Stimulated activated memory B cell treated with anti-CD40 and anti-IgM and Interleukin-4, amounts not matched to agents 10 μg/mL and 1 μg/mL and 100 μg/mL, for 72 hours (primary cell): Measurements from ENCODE around the gene KRT79.
A peak's percentile ranks its signal among the peaks of the same experiment; 100 is the strongest.

Source experiments
- ATAC-seq: fragments of 150-1000 bp; cut with Tn5 transposase; 2 replicates; pipeline ENCODE4 v1.10.0; 2021
- H3K27ac Mint-ChIP-seq: one replicate; pipeline ENCODE4 v1.8.0; 2022; ENCODE audit warnings: mild to moderate bottlenecking, mixed read lengths
- H3K27me3 Mint-ChIP-seq: one replicate; pipeline ENCODE4 v1.8.0; 2022; ENCODE audit warnings: mixed read lengths
- H3K36me3 Mint-ChIP-seq: one replicate; pipeline ENCODE4 v1.8.0; 2022; ENCODE audit warnings: mixed read lengths
- H3K4me1 Mint-ChIP-seq: one replicate; pipeline ENCODE4 v1.8.0; 2022; ENCODE audit warnings: mixed read lengths
- H3K4me3 Mint-ChIP-seq: one replicate; pipeline ENCODE4 v1.8.0; 2022; ENCODE audit warnings: mild to moderate bottlenecking, moderate library complexity, mixed read lengths
- H3K9me3 Mint-ChIP-seq: one replicate; pipeline ENCODE4 v1.8.0; 2022; ENCODE audit warnings: mixed read lengths

Gene KRT79

GRCh38 chr12:52819731-52820510, 14.2 kb downstream of the KRT79 start:
- peaks cover 59% of the 10 kb centered on the region for H3K27me3 Mint-ChIP-seq
- no peaks in the 10 kb centered on the region for H3K9me3 Mint-ChIP-seq
- no peaks in the 10 kb centered on the region for H3K4me1 Mint-ChIP-seq
- no peak for ATAC-seq
- no peaks in the 10 kb centered on the region for H3K36me3 Mint-ChIP-seq
- H3K27ac Mint-ChIP-seq, result no peak overlapping the region
- H3K4me3 Mint-ChIP-seq, result no peak overlapping the region

- Mint-ChIP-seq H3K27me3 (peaks cover 66% of the 10 kb centered on the region), H3K4me1 (no peaks in the 10 kb centered on the region), H3K9me3 (no peaks in the 10 kb centered on the region), H3K27ac (no peak overlapping the region), H3K36me3 (no peaks in the 10 kb centered on the region), H3K4me3 (no peak overlapping the region)
- ATAC-seq, result no peak
These were observed 15.2 kb downstream of the KRT79 start for GRCh38 chr12:52818887-52819420.

DNA sequence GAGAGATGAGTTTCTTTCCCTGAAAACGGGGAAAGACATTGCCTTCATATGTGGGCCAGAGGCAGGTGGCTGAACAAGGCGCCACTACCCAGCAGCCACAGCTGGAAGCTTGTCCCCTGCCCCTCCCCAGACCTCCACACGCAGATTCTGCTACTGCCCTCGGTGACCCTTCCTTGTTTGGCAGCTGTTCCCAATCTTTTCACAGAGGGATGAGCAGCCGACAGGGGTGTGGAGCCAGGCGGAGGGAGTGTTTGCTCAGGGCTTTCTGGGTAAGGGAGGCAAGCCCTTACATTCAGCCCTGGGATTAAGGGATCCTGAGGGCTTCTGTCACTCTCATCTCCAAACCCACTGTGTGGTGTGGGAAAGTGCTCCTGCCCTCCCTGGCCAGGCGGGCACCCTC, 15.7 kb downstream of the KRT79 start:
- H3K36me3 Mint-ChIP-seq, result no peaks in the 10 kb centered on the region
- no peaks in the 10 kb centered on the region for H3K9me3 Mint-ChIP-seq
- no peaks in the 10 kb centered on the region for H3K4me1 Mint-ChIP-seq
- no peak for ATAC-seq
- H3K27ac Mint-ChIP-seq, result no peak overlapping the region
- H3K27me3 Mint-ChIP-seq, result peaks cover 61% of the 10 kb centered on the region
- H3K4me3 Mint-ChIP-seq, result no peak overlapping the region

DNA sequence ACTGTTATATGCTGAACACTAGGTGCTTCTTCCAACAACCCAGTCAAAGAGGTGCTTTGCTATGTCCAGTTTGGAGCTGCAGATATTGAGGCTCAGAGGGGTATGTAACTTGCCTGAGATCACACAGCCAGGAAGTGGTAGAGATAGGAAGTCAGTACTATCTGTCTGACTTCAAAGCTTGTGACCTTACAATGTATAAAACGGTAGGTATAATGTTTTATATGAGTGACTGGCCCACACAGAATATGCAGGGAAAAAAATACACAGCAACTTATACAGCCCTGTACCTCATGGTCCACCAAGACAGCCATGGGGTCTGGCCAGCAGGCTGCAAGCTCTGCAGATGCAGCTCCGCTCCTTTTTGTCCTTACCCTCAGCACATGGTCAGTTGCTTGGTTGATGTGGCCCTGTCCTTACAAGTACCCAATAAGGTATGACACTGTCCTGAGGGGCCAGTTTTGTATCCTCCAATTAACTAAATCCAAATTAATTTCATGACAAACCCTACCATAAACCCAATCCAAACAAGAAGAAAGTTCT, 16.3 kb downstream of the KRT79 start:
- Mint-ChIP-seq H3K4me1 (no peaks in the 10 kb centered on the region), H3K36me3 (no peaks in the 10 kb centered on the region), H3K27ac (no peak overlapping the region), H3K27me3 (peaks cover 55% of the 10 kb centered on the region), H3K9me3 (no peaks in the 10 kb centered on the region), H3K4me3 (no peak overlapping the region)
- no peak for ATAC-seq

GRCh38 chr12:52817003-52817698, 17.0 kb downstream of the KRT79 start:
- no peak for ATAC-seq
- no peaks in the 10 kb centered on the region for H3K4me1 Mint-ChIP-seq
- no peaks in the 10 kb centered on the region for H3K36me3 Mint-ChIP-seq
- H3K4me3 Mint-ChIP-seq, result no peak overlapping the region
- H3K27me3 Mint-ChIP-seq, result peaks cover 52% of the 10 kb centered on the region
- H3K27ac Mint-ChIP-seq, result no peak overlapping the region
- H3K9me3 Mint-ChIP-seq, result no peaks in the 10 kb centered on the region

- H3K4me1 Mint-ChIP-seq, result no peaks in the 10 kb centered on the region
- H3K27ac Mint-ChIP-seq, result no peak overlapping the region
- H3K4me3 Mint-ChIP-seq, result no peak overlapping the region
- ATAC-seq, result no peak
- H3K27me3 Mint-ChIP-seq, result peaks cover 49% of the 10 kb centered on the region
- H3K36me3 Mint-ChIP-seq, result no peaks in the 10 kb centered on the region
- H3K9me3 Mint-ChIP-seq, result no peaks in the 10 kb centered on the region
These were observed 18.2 kb downstream of the KRT79 start for GRCh38 chr12:52815676-52816588.

GRCh38 chr12:52815161-52815560, 18.9 kb downstream of the KRT79 start:
- no peak overlapping the region for H3K27ac Mint-ChIP-seq
- peaks cover 42% of the 10 kb centered on the region for H3K27me3 Mint-ChIP-seq
- H3K9me3 Mint-ChIP-seq, result no peaks in the 10 kb centered on the region
- H3K36me3 Mint-ChIP-seq, result no peaks in the 10 kb centered on the region
- ATAC-seq, result no peak
- H3K4me1 Mint-ChIP-seq, result no peaks in the 10 kb centered on the region
- no peak overlapping the region for H3K4me3 Mint-ChIP-seq

GRCh38 chr12:52814710-52815155, 19.4 kb downstream of the KRT79 start:
- Mint-ChIP-seq H3K9me3 (no peaks in the 10 kb centered on the region), H3K27me3 (peaks cover 37% of the 10 kb centered on the region)

GRCh38 chr12:52813885-52814709, 20.0 kb downstream of the KRT79 start, which contains the start of gene KRT4:
Gene KRT4 (minus strand): TSS chr12:52814116. CDS start chr12:52814058, 58 bp downstream.
- H3K27me3 Mint-ChIP-seq, result peaks cover 35% of the 10 kb centered on the region
- no peak within 1 kb of the TSS for H3K4me3 Mint-ChIP-seq
- H3K4me1 Mint-ChIP-seq, result no peaks in the 10 kb centered on the region
- H3K9me3 Mint-ChIP-seq, result no peaks in the 10 kb centered on the region
- H3K27ac Mint-ChIP-seq, result no peak within 1 kb of the TSS
- no peaks in the 10 kb centered on the region for H3K36me3 Mint-ChIP-seq
- ATAC-seq, result no peak

More at GRCh38 chr12:52814710-52815155, 19.4 kb downstream of the KRT79 start:
- no peaks in the 10 kb centered on the region for H3K4me1 Mint-ChIP-seq
- no peak overlapping the region for H3K4me3 Mint-ChIP-seq
- ATAC-seq, result no peak
- H3K36me3 Mint-ChIP-seq, result no peaks in the 10 kb centered on the region
- no peak overlapping the region for H3K27ac Mint-ChIP-seq

- peaks cover 35% of the 10 kb centered on the region for H3K27me3 Mint-ChIP-seq
- no peak for ATAC-seq
These were observed 20.8 kb downstream of the KRT79 start for GRCh38 chr12:52813203-52813819.

DNA sequence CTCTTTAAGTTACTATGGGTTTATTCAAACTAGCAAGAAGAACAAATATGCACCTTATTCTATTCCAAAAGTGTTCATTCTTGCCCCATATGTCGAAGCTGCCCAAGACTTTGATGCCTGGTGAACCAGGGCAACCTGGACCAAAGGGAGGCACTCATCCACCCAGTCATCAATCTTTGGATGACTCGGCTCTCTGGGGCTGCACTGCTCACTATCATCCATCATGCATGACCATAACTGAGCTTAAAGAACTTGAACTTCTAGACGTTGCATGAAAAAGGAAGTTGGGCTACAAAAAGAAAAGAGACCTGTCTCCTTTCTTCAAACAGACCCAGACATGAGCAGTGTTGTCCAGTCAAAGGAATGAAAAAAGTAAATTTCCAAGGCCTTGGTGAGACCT, 21.4 kb downstream of the KRT79 start:
- ATAC-seq, result peak; percentile 25
- Mint-ChIP-seq H3K36me3 (no peaks in the 10 kb centered on the region), H3K27me3 (peaks cover 35% of the 10 kb centered on the region), H3K4me1 (no peaks in the 10 kb centered on the region), H3K4me3 (no peak overlapping the region), H3K27ac (no peak overlapping the region), H3K9me3 (no peaks in the 10 kb centered on the region)

More at GRCh38 chr12:52813203-52813819, 20.8 kb downstream of the KRT79 start:
- Mint-ChIP-seq H3K27ac (no peak overlapping the region), H3K4me3 (no peak overlapping the region), H3K36me3 (no peaks in the 10 kb centered on the region), H3K9me3 (no peaks in the 10 kb centered on the region), H3K4me1 (no peaks in the 10 kb centered on the region)

- no peak for ATAC-seq
- Mint-ChIP-seq H3K27me3 (peaks cover 35% of the 10 kb centered on the region), H3K27ac (no peak overlapping the region), H3K4me1 (no peaks in the 10 kb centered on the region), H3K36me3 (no peaks in the 10 kb centered on the region), H3K4me3 (no peak overlapping the region), H3K9me3 (no peaks in the 10 kb centered on the region)
These were observed 22.1 kb downstream of the KRT79 start for GRCh38 chr12:52812073-52812400.

DNA sequence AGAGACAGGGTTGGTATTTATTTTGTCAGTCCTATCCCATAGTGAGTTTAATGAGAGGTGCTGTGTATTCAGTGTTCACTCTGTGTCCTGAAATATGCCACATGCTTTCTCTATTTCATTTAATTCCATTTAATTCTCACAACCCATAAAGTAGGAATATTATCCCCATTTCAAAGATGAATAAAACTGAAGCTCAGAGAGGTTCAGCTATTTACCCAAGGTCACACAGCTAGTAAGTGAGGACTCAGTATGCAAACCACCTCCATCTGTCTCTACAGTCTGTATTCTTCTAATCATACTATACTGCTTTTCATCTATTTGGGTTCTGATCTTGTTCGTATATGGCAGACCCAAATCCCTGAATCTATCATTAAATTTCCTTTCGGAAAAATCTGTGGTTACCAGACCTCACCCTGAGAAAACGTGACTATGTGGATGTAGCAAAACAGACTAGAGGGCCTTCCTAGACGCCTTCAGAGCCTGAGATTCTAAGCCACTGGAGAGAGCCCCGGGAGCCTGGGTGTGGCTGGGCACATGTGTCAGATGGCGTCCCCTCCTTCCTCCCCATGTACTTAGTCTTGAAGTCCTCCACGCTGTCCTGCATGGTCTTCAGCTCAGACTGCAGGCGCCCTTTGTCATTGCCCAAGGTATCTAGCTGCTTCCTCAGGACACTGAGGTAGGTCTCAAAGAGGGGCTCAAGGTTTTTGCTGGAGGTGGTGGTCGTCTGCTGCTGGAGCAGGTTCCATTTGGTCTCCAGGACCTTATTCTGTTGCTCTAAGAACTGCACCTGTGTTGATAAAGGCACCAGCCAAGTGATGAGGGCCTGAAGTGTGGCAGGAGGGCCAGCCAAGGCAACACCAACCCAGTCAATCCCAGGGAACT, 22.7 kb downstream of the KRT79 start:
- H3K4me1 Mint-ChIP-seq, result no peaks in the 10 kb centered on the region
- no peak overlapping the region for H3K4me3 Mint-ChIP-seq
- no peaks in the 10 kb centered on the region for H3K9me3 Mint-ChIP-seq
- H3K27me3 Mint-ChIP-seq, result peaks cover 35% of the 10 kb centered on the region
- H3K27ac Mint-ChIP-seq, result no peak overlapping the region
- H3K36me3 Mint-ChIP-seq, result no peaks in the 10 kb centered on the region
- ATAC-seq, result no peak
